ENCODE results near the gene TBC1D7.

TBC1D7 gene

DNA sequence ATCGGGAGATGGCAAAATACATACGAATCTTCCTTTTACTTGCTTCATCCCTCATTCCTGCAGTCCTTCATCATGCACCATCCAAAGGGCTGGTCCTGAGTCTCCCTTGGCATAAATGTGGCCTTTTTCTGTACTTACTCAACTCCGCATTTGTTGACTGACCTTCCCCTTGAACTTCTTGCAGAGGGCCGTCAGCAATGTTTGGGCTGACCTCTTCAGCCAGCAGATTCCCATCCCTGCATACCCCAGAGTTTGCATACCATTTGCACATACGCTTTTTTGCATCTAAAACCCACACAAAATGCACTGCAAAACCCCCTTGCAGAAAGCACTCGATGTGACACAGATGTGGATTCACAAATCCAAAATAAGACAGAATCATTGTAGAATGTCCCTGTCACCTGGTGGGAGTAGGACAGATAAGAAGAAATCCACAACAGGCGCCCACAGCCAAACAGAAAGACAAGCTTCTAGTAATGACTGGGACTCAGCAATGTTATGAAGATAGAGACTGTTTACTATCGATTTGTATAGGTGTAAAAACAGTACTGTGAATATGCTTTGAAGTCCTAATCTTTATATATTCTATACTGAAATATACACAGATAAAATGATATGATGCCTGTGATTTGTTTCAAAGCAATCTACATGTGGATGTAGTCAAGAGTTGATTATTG lies 45.8 kb downstream of the TBC1D7 start:
- H3K27ac ChIP-seq: no peak overlapping the region
- DNase-seq (ENCODE audit: low spot score): no peak
- ChIA-PET CTCF (no interaction called here), POLR2A (ENCODE audit: low non-redundant PET) (no interaction called here)
- TF ChIP-seq, protein P1, sequence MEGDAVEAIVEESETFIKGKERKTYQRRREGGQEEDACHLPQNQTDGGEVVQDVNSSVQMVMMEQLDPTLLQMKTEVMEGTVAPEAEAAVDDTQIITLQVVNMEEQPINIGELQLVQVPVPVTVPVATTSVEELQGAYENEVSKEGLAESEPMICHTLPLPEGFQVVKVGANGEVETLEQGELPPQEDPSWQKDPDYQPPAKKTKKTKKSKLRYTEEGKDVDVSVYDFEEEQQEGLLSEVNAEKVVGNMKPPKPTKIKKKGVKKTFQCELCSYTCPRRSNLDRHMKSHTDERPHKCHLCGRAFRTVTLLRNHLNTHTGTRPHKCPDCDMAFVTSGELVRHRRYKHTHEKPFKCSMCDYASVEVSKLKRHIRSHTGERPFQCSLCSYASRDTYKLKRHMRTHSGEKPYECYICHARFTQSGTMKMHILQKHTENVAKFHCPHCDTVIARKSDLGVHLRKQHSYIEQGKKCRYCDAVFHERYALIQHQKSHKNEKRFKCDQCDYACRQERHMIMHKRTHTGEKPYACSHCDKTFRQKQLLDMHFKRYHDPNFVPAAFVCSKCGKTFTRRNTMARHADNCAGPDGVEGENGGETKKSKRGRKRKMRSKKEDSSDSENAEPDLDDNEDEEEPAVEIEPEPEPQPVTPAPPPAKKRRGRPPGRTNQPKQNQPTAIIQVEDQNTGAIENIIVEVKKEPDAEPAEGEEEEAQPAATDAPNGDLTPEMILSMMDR (conservative IDR thresholded peaks at IDR 0.05; ENCODE audit: low read depth): no peak

DNA sequence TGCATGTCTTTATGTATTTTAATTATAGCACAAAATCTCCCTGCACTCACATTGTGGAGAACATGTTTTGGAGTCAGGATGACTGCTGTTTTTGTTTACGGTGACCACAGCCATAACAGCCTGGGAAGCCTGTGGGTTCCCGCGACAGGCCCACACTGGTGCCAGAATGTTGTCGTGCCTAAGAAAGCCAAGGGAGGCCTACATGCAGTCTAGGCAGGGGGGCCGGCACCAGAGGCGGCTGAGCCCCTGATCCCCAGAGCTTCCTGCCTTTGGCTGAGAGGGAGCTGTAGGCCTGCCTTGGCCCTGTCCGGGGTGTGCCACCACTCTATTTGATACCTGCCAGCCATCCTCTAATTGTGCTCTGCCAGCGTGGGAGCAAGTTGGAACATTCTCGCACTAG lies 46.7 kb downstream of the TBC1D7 start:
- ChIA-PET CTCF (no interaction called here), POLR2A (ENCODE audit: low non-redundant PET) (no interaction called here)
- TF ChIP-seq, protein P1 (conservative IDR thresholded peaks at IDR 0.05; ENCODE audit: low read depth): no peak
- no peak overlapping the region for H3K27ac ChIP-seq
- DNase-seq (ENCODE audit: low spot score): no peak

GRCh38 chr6:13280254-13280653 lies 48.1 kb downstream of the TBC1D7 start:
- no peak overlapping the region for H3K27ac ChIP-seq
- no peak for DNase-seq (ENCODE audit: low spot score)
- CTCF ChIA-PET: interaction anchor here (1.0 kb wide), 1 partner anchor 19 kb away, joined by 4 read pairs; no protein-coding TSS in a partner anchor
- TF ChIP-seq, protein P1 (conservative IDR thresholded peaks at IDR 0.05; ENCODE audit: low read depth): no peak
- POLR2A ChIA-PET (ENCODE audit: low non-redundant PET): no interaction called here

DNA sequence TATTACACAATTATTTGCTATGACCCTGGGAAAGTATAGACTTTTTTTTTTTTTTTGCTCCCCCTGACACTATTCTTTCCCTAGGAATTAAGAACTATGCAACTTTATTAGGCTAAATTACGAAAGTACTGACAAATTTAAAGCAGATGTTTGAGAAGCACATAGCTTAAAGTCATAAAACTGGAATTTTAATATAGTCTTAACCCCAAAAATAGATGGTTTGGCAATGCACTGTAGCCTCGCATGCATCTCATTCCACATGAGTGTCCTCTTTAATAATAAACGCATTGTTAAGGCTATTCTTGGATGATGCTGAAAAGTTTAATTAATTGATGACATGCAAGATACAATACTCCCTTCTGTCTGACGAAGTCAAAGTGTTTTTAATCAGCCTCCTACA lies 49.3 kb downstream of the TBC1D7 start:
- POLR2A ChIA-PET (ENCODE audit: low non-redundant PET): no interaction called here
- CTCF ChIA-PET: interaction anchor here (0.6 to 1.0 kb wide), 2 partner anchors 20 to 45 kb away, joined by 4 read pairs; no protein-coding TSS in a partner anchor
- H3K27ac ChIP-seq: no peak overlapping the region
- TF ChIP-seq, protein P1 (conservative IDR thresholded peaks at IDR 0.05; ENCODE audit: low read depth): no peak
- DNase-seq (ENCODE audit: low spot score): no peak

GRCh38 chr6:13278164-13278563 lies 50.2 kb downstream of the TBC1D7 start:
- CTCF ChIA-PET: interaction anchor here (0.7 kb wide), 1 partner anchor 18 kb away, joined by 3 read pairs; no protein-coding TSS in a partner anchor
- no peak overlapping the region for H3K27ac ChIP-seq
- POLR2A ChIA-PET (ENCODE audit: low non-redundant PET): no interaction called here
- DNase-seq (ENCODE audit: low spot score): no peak
- TF ChIP-seq, protein P1 (conservative IDR thresholded peaks at IDR 0.05; ENCODE audit: low read depth): no peak

- H3K27ac ChIP-seq: no peak overlapping the region
- CTCF ChIA-PET: no interaction called here
- POLR2A ChIA-PET (ENCODE audit: low non-redundant PET): interaction anchor here (0.5 kb wide), 1 partner anchor 11 kb away, joined by 3 read pairs; no protein-coding TSS in a partner anchor
Observed at GRCh38 chr6:13277231-13277630, 51.1 kb downstream of the TBC1D7 start.

More at GRCh38 chr6:13277231-13277630, 51.1 kb downstream of the TBC1D7 start:
- DNase-seq (ENCODE audit: low spot score): no peak
- TF ChIP-seq, protein P1 (conservative IDR thresholded peaks at IDR 0.05; ENCODE audit: low read depth): no peak
